Activated naive CD8-positive, alpha-beta T cell treated with anti-CD3 and anti-CD28 coated beads, Interleukin-2, amount 10 ng/mL, durations not matched to agents 7 days and 5 days (primary cell): Measurements from ENCODE around the gene PKD1. TPM values are rescaled to one million over a fixed set of nuclear protein-coding genes. Genes with fewer than 3 reads are reported as not detected.

Source experiments
- ATAC-seq: fragments of 150-1000 bp; cut with Tn5 transposase; one replicate; pipeline ENCODE4 v1.10.0; 2021; ENCODE audit warnings: low read depth, moderate library complexity
- POLR2A ChIA-PET: fragments of 350-600 bp; sonication (Branson Sonifier 250); formaldehyde crosslinking; loops from one replicate; lab custom pipeline; 2021; ENCODE audit warnings: antibody characterized with exemption; lab: Charles Lee
- DNase-seq: peaks from one replicate; pipeline ENCODE4 v3.0.0; 2021
- H3K27ac Mint-ChIP-seq: one replicate; pipeline ENCODE4 v1.8.0; 2022; ENCODE audit warnings: mild to moderate bottlenecking, mixed read lengths
- H3K27me3 Mint-ChIP-seq: one replicate; pipeline ENCODE4 v1.8.0; 2022; ENCODE audit warnings: mild to moderate bottlenecking, moderate library complexity, mixed read lengths
- H3K36me3 Mint-ChIP-seq: one replicate; pipeline ENCODE4 v1.8.0; 2021; ENCODE audit warnings: mild to moderate bottlenecking, mixed read lengths
- H3K4me1 Mint-ChIP-seq: one replicate; pipeline ENCODE4 v1.8.0; 2021; ENCODE audit warnings: mixed read lengths
- H3K4me3 Mint-ChIP-seq: one replicate; pipeline ENCODE4 v1.8.0; 2022; ENCODE audit warnings: mild to moderate bottlenecking, moderate library complexity, mixed read lengths
- H3K9me3 Mint-ChIP-seq: one replicate; pipeline ENCODE4 v1.8.0; 2021; ENCODE audit warnings: mixed read lengths
- total RNA-seq, 2 experiments: library from RNA; stranded (reverse); gene quantifications; one replicate each; pipeline ENCODE4 v1.2.3, GENCODE V29; 2021

PKD1 gene
- total RNA-seq, 2 experiments from 2014 or later = 95.5 to 97.3 TPM

GRCh38 chr16:2086106-2086742 is 49.5 kb downstream of the PKD1 start:
- POLR2A ChIA-PET = interaction anchor here (0.6 kb wide), 1 partner anchor 39 kb away, joined by 3 read pairs; the partner anchor contains the start of genes NTHL1 and TSC2
- Mint-ChIP-seq H3K27me3 (no peaks in the 10 kb centered on the region), H3K36me3 (peaks cover 1% of the 10 kb centered on the region), H3K9me3 (no peaks in the 10 kb centered on the region), H3K4me1 (no peaks in the 10 kb centered on the region), H3K27ac (no peak overlapping the region), H3K4me3 (no peak overlapping the region)
- no peak for DNase-seq
- ATAC-seq = no peak

GRCh38 chr16:2085669-2086068 is 50.0 kb downstream of the PKD1 start:
- POLR2A ChIA-PET = no interaction called here
- Mint-ChIP-seq H3K27ac (no peak overlapping the region), H3K9me3 (no peaks in the 10 kb centered on the region), H3K36me3 (peaks cover 1% of the 10 kb centered on the region), H3K4me1 (no peaks in the 10 kb centered on the region), H3K4me3 (no peak overlapping the region), H3K27me3 (no peaks in the 10 kb centered on the region)
- no peak for ATAC-seq
- DNase-seq = no peak

GRCh38 chr16:2084895-2085625 is 50.6 kb downstream of the PKD1 start:
- Mint-ChIP-seq H3K9me3 (no peaks in the 10 kb centered on the region), H3K4me1 (no peaks in the 10 kb centered on the region), H3K27ac (no peak overlapping the region), H3K27me3 (no peaks in the 10 kb centered on the region), H3K36me3 (peaks cover 1% of the 10 kb centered on the region), H3K4me3 (no peak overlapping the region)
- ATAC-seq (no peak), DNase-seq (no peak)
- POLR2A ChIA-PET = no interaction called here

GRCh38 chr16:2083876-2084780 is 51.6 kb downstream of the PKD1 start:
- POLR2A ChIA-PET = no interaction called here
- DNase-seq (no peak), ATAC-seq (no peak)
- no peaks in the 10 kb centered on the region for H3K4me1 Mint-ChIP-seq
- no peaks in the 10 kb centered on the region for H3K27me3 Mint-ChIP-seq
- H3K36me3 Mint-ChIP-seq = peaks cover 1% of the 10 kb centered on the region
- no peak overlapping the region for H3K4me3 Mint-ChIP-seq
- H3K9me3 Mint-ChIP-seq = no peaks in the 10 kb centered on the region
- no peak overlapping the region for H3K27ac Mint-ChIP-seq

GRCh38 chr16:2083409-2083808 is 52.3 kb downstream of the PKD1 start:
- ATAC-seq (no peak), DNase-seq (no peak)
- Mint-ChIP-seq H3K27ac (no peak overlapping the region), H3K4me1 (no peaks in the 10 kb centered on the region), H3K9me3 (no peaks in the 10 kb centered on the region), H3K4me3 (no peak overlapping the region), H3K27me3 (no peaks in the 10 kb centered on the region), H3K36me3 (peaks cover 1% of the 10 kb centered on the region)
- POLR2A ChIA-PET = no interaction called here

- H3K36me3 Mint-ChIP-seq = peaks cover 1% of the 10 kb centered on the region
- DNase-seq (no peak), ATAC-seq (no peak)
- H3K9me3 Mint-ChIP-seq = no peaks in the 10 kb centered on the region
- H3K4me1 Mint-ChIP-seq = no peaks in the 10 kb centered on the region
- no peaks in the 10 kb centered on the region for H3K27me3 Mint-ChIP-seq
- no peak overlapping the region for H3K4me3 Mint-ChIP-seq
- POLR2A ChIA-PET = no interaction called here
- no peak overlapping the region for H3K27ac Mint-ChIP-seq
These were observed 52.7 kb downstream of the PKD1 start for GRCh38 chr16:2082983-2083364.

DNA sequence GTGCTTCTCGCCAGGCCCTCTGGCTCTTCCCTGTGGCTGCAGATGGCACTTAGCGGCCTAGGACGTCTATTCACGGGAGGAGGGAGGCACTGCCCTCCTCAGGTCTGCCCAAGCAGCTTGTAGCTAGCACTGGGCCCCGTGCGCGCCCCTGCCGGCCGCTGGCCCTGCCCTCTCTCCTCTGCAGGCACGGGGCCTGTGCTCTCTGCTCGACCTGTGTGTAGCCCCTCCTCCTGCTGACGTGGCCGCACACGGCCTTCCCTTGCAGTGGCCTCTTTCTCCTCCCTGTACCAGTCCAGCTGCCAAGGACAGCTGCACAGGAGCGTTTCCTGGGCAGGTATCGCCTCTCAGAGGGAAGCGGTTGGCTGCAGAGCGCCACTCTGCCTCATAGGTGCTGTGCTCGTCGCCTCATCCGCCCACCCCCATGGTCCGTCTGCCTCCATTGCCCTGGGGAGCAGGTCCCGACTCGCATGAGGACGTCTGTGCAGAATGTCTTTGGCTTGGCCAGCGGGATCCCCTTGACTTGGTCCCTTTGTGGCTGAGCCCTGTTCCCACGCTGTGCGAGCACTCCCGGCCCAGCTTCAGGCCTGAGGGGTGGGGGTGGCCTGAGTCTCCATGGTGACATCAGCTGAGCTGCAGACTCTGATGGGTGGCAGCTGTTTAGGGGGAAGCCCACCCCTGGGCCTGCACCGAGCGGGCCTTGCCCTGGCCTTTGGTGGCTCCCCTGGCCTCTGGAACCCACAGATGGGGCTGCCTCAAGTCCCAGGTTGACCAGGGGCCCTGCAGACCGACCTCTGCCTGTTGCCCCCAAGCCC is 53.3 kb downstream of the PKD1 start:
- POLR2A ChIA-PET = no interaction called here
- no peak overlapping the region for H3K27ac Mint-ChIP-seq
- H3K9me3 Mint-ChIP-seq = no peaks in the 10 kb centered on the region
- DNase-seq = no peak
- H3K4me3 Mint-ChIP-seq = no peak overlapping the region
- no peak for ATAC-seq
- H3K4me1 Mint-ChIP-seq = no peaks in the 10 kb centered on the region
- H3K36me3 Mint-ChIP-seq = peaks cover 1% of the 10 kb centered on the region
- H3K27me3 Mint-ChIP-seq = no peaks in the 10 kb centered on the region

GRCh38 chr16:2081201-2082084 is 54.3 kb downstream of the PKD1 start:
- H3K9me3 Mint-ChIP-seq = no peaks in the 10 kb centered on the region
- DNase-seq (no peak), ATAC-seq (no peak)
- POLR2A ChIA-PET = no interaction called here
- H3K27me3 Mint-ChIP-seq = no peaks in the 10 kb centered on the region
- H3K4me1 Mint-ChIP-seq = no peaks in the 10 kb centered on the region
- no peak overlapping the region for H3K27ac Mint-ChIP-seq
- peaks cover 1% of the 10 kb centered on the region for H3K36me3 Mint-ChIP-seq
- no peak overlapping the region for H3K4me3 Mint-ChIP-seq

GRCh38 chr16:2079991-2080390 is 55.7 kb downstream of the PKD1 start:
- no peaks in the 10 kb centered on the region for H3K9me3 Mint-ChIP-seq
- H3K36me3 Mint-ChIP-seq = peaks cover 2% of the 10 kb centered on the region
- ATAC-seq = no peak
- H3K4me1 Mint-ChIP-seq = no peaks in the 10 kb centered on the region
- no peak overlapping the region for H3K4me3 Mint-ChIP-seq
- POLR2A ChIA-PET = interaction anchor here (1.2 kb wide), 1 partner anchor 32 kb away, joined by 3 read pairs; no protein-coding TSS in a partner anchor
- DNase-seq = no peak
- H3K27me3 Mint-ChIP-seq = no peaks in the 10 kb centered on the region
- H3K27ac Mint-ChIP-seq = no peak overlapping the region

- Mint-ChIP-seq H3K27ac (no peak overlapping the region), H3K36me3 (peaks cover 3% of the 10 kb centered on the region)
These were observed 56.3 kb downstream of the PKD1 start for GRCh38 chr16:2079311-2079800.

DNA sequence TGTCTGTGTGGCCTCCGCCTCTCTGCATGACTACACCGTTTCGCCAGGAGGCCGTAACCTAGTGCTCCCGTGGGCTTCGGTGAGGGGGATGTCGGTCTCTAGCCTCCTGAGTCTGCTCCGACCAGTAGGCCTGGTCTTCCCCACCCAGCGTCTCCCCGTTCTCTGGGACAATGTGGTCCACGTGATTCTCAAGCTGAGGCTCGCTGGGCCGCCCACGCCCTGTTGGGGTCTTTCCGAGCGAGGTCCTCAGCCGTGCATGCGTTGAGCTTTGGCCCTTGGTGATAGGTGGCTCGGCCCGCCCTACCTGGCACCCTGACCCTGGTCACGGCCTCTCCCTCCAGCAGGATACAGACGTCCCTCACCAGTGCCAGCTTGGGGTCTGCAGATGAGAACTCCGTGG is 57.0 kb downstream of the PKD1 start:
- Mint-ChIP-seq H3K27me3 (no peaks in the 10 kb centered on the region), H3K9me3 (no peaks in the 10 kb centered on the region), H3K4me1 (no peaks in the 10 kb centered on the region), H3K27ac (no peak overlapping the region), H3K4me3 (no peak overlapping the region), H3K36me3 (peaks cover 3% of the 10 kb centered on the region)
- no peak for DNase-seq
- POLR2A ChIA-PET = no interaction called here
- ATAC-seq = no peak

More at GRCh38 chr16:2079311-2079800, 56.3 kb downstream of the PKD1 start:
- no peaks in the 10 kb centered on the region for H3K4me1 Mint-ChIP-seq
- H3K9me3 Mint-ChIP-seq = no peaks in the 10 kb centered on the region
- ATAC-seq (no peak), DNase-seq (no peak)
- H3K27me3 Mint-ChIP-seq = no peaks in the 10 kb centered on the region
- POLR2A ChIA-PET = interaction anchor here (1.2 kb wide), 1 partner anchor 31 kb away, joined by 3 read pairs; no protein-coding TSS in a partner anchor
- H3K4me3 Mint-ChIP-seq = no peak overlapping the region

DNA sequence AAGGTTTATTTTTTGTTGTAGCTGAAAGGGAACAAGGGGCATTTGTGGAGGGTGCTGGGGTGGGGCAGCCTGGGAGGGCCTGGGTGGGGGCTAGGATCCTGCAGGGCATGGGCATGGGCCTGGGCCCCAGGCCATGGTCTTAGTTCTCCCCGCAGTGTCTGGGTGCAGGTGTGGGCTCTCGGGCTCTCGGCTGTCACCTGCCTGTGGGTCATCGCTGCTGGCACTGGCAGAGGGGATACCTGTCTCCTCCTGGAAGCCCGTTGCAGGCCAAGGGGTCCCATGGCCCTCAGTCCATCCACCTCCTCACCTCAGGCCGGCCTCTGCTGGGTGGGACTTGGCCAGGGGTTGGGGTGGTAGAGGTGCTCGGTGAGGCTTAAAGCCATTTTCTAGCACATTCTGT is 57.6 kb downstream of the PKD1 start:
- H3K9me3 Mint-ChIP-seq = no peaks in the 10 kb centered on the region
- no peak for DNase-seq
- no peaks in the 10 kb centered on the region for H3K27me3 Mint-ChIP-seq
- no peak overlapping the region for H3K4me3 Mint-ChIP-seq
- no peak for ATAC-seq
- no peaks in the 10 kb centered on the region for H3K4me1 Mint-ChIP-seq
- H3K36me3 Mint-ChIP-seq = peaks cover 3% of the 10 kb centered on the region
- no peak overlapping the region for H3K27ac Mint-ChIP-seq
- POLR2A ChIA-PET = no interaction called here
